Astrocyte (in vitro differentiated cells and primary cell): ENCODE data around the gene RIPOR3.

Experiments used
- EZH2 ChIP-seq: IDR thresholded peaks from 2 replicates; pipeline ENCODE4 v1.6.1; 2012; ENCODE audit warnings: mild to moderate bottlenecking, low read length, inconsistent platforms; ENCODE audit not compliant: insufficient read depth
- TF ChIP-seq, protein P1 (sequence below): IDR thresholded peaks from 2 replicates; pipeline ENCODE4 v1.5.1; 2011; ENCODE audit warnings: low read depth, mild to moderate bottlenecking, inconsistent platforms, low read length, moderate library complexity; ENCODE audit not compliant: insufficient read depth

DNA sequence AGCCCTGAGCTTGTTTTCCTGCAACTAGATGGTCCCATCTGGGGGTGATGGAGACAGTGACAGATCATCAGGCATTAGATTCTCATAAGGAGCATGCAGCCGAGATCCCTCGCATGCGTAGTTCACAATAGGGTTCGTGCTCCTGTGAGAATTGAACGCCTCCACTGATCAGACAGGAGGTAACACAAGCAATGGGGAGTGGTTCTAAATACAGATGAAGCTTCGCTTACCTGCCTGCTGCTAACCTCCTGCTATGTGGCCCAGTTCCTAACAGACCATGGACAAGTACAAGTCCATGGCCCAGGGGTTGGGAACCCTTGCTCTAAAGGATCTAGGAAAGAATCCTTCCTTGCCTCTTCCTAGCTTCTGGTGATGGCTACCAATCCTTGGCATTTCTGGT lies 42.7 kb downstream of the RIPOR3 start:
- TF ChIP-seq, protein P1, sequence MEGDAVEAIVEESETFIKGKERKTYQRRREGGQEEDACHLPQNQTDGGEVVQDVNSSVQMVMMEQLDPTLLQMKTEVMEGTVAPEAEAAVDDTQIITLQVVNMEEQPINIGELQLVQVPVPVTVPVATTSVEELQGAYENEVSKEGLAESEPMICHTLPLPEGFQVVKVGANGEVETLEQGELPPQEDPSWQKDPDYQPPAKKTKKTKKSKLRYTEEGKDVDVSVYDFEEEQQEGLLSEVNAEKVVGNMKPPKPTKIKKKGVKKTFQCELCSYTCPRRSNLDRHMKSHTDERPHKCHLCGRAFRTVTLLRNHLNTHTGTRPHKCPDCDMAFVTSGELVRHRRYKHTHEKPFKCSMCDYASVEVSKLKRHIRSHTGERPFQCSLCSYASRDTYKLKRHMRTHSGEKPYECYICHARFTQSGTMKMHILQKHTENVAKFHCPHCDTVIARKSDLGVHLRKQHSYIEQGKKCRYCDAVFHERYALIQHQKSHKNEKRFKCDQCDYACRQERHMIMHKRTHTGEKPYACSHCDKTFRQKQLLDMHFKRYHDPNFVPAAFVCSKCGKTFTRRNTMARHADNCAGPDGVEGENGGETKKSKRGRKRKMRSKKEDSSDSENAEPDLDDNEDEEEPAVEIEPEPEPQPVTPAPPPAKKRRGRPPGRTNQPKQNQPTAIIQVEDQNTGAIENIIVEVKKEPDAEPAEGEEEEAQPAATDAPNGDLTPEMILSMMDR, result no peak
- TF ChIP-seq EZH2, result no peak
